Adrenal gland (tissue), 5 donors: ENCODE measurements around the gene CDH3.

ENCODE experiments used
- CTCF ChIP-seq, 6 experiments: fragments of 450-650 bp in 4 of 6; fragments of 200-600 bp in 2 of 6; sonication (generic) in 1 of 6; IDR thresholded peaks; 1 replicate in 5 of 6; 2 replicates in 1 of 6; pipeline versions ENCODE4 v1.5.1 to v1.8.0; 2016 to 2021; ENCODE audit warnings: antibody characterized with exemption in 6 of 6, mild to moderate bottlenecking in 2 of 6, moderate library complexity in 1 of 6
- POLR2A ChIP-seq, 2 donors: fragments of 450-650 bp; IDR thresholded peaks; one replicate each; pipeline ENCODE4 v1.6.1; 2017; ENCODE audit warnings: antibody characterized with exemption in 2 of 2, mild to moderate bottlenecking in 2 of 2, moderate library complexity in 1 of 2
- donor health status: DM: no; HTN: no; CAD: no.

DNA sequence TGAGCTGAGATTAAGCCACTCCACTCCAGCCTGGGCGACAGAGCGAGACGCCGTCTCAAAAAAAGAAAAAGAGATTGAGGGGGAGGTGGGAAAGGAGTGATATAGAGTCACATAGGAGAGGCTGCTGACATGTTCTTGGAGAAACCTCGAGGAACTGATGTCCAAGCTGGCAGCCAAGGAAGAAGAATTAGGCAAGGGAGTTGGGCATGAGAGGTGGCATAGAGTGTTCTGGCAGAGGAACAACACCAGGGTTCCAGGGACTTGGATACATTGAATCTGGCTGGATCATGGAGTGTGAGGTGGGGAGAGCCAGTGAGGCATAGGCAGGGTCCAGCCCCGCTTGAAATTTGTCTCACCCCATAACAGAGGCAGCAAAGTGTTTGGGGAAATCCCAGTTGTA, 10.7 kb downstream of the CDH3 start:
- no peak for TF ChIP-seq POLR2A (IDR thresholded peaks at IDR 0.05)
- TF ChIP-seq CTCF (IDR thresholded peaks at IDR 0.05): no peak
